ENCODE results near the gene CUL5.

The CUL5 gene

DNA sequence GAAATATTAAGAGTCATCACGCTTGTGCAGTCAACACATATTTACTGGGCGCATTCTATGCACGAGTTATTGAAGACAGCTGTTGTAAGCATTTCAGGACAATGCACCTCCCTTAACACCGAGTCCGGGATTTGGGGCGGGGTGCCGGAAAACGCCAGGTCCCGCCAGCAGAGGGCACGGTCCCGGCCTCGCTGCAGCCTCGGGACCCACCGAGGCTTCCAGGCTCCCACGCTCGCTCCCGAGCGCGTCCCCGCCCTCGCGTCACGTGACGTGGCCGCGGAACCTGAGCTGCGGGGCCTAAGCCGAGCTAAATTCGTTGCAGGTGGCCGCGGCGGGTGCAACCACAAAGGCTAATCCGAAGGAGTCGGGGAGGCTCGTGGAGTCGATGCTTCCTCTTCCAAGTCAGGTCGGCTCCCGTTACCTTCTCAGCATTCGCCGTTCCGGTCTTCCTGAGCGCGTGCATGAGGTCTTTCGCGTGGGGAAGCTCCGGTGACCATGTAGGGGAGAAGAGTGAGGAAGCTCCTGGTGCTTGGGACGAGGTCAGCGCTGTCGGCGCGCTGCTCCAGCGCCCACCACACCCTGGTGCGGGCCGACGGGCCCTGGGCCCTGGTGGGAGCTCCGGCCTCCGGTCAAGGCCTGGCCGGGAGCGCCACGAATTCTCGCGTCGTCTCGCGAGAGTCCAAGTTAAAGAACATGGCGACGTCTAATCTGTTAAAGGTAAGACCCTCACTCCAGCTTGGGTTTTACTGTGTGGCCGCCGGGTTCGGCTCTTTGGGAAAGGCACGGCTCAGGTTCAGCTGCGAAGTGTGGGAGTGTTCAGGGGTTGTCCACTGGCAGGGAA lies at the start of gene CUL5:
Gene CUL5 (plus strand): TSS at position 243 of the 841 bp plus-strand sequence. CDS start 451 bp downstream, at position 694.
- DNase-seq: peak; percentile 95

GRCh38 chr11:107961480-107961879 lies 47.2 kb upstream of the CUL5 start:
- no peak for DNase-seq

DNA sequence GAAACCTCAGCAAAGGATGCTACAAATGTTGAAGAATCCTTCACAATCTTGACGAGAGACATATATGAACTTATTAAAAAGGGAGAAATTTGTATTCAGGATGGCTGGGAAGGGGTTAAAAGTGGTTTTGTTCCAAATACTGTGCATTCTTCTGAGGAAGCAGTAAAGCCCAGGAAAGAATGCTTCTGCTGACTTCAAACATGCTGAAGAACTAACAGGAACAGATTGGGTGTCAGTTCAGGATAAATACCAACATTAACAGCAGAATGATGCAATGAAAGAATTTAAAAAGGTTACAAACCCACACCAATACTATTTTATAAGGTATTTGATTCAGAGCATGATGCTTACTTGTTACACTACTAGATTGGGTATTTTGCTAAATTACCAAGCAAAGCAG lies 46.5 kb upstream of the CUL5 start:
- no peak for DNase-seq

GRCh38 chr11:107963091-107963490 lies 45.6 kb upstream of the CUL5 start:
- DNase-seq: no peak

GRCh38 chr11:107969219-107969618 lies 39.5 kb upstream of the CUL5 start:
- DNase-seq: no peak

DNA sequence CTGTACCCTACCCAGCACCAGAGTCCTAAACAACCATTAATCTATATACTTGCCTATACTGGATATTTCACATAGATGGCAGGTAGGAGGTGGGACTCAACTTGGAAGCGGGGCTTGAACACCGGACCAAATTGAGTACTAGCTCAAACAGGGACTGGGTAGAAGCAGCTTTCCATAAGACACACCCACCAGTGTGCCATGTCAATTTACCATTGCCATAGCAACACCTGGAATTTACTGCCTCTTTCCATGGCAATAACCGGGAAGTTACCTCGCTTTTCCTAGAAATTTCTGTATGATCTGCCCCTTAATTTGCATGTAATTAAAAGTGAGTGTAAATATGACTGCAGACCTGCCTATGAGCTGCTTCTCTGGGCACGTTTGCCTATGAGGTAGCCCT lies 38.6 kb upstream of the CUL5 start:
- no peak for DNase-seq

- no peak for DNase-seq
Observed at GRCh38 chr11:107973641-107974040, 35.1 kb upstream of the CUL5 start.

DNA sequence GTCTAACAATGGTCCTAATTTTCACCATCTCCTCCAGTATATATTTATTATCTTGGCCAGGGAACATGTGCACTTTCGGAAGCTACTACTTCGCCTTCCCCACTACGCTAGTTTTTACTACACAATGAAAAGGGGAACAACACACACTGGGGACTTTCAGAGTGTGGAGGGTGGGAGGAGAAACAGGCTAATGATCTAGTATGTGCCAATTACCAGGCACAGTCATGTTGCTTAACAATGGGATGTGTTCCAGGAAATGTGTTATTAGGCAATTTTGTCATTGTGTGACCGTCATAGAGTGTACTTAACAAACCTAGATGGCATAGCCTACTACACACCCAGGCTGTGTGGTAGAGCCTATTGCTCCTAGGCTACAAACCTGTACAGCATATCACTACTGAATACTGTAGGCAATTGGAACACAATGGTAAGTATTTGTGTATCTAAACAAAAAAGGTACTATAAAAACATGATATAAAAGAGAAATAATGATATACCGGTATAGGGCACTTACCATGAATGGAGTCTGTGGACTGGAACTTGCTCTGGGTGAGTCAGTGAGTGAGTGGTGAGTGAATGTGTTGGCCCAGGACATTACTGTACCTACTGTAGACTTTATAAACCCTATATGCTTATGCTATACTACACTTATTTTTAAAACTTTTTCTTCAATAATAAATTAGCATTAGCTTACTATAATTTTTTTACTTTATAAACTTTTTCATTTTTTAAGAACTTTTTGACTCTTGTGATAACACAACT lies 20.1 kb upstream of the CUL5 start:
- no peak for DNase-seq

DNA sequence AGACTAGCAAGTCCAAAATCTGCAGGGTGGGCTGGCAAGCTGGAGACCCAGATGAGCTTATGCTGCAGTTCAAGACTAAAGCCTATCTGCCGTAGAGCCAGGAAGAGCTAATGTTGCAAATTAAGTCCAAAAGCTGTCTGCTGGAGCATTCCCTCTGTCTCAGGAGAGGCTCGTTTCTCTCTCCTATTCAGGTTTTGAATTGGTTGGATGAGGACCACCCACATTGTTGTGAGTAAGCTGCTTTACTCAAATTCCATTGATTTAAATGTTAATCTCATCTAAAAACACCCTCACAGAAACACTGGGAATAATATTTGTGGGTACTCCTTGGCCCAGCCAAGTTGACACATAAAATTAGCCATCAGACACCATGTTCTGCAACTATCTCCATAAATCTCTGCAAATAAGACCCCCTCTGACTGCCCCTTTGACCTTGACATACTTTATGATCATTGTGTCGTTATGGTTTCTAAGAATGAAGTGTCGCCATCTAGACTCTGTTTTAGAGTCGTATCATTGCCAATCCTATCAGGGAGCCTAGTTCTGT lies 16.8 kb upstream of the CUL5 start:
- no peak for DNase-seq

DNA sequence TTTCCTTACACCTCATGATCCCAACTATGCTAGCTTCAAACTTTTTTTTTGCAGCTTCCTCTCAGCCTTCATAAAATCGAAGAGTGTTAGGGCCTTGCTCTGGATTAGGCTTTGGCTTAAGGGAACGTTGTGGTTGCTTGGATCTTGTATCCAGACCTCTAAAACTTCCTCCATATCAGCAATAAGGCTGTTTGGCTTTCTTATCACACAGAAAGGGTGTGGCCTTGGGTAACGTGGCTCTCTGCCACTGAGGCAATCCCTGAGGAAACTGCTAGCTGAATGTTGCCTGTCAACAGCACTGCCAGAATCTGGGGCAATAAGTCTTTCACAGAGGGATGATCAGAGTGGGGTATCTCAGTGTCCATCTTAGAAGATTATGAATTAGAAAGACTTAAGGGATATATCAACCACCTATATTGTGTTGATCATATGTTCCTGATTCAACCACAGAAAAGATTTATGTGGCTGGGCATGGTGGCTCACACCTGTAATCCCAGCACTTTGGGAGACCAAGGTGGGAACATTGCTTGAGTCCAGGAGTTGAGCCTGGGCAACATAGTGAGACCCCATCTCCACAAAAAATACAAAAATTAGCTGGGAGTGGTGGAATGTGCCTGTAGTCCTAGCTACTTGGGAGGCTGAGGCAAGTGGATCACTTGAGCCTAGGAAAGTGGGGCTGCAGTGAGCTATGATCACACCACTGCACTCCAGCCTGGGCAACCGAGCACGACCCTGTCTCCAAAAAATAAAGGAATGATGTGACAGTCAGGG lies 12.5 kb upstream of the CUL5 start:
- DNase-seq: no peak

DNA sequence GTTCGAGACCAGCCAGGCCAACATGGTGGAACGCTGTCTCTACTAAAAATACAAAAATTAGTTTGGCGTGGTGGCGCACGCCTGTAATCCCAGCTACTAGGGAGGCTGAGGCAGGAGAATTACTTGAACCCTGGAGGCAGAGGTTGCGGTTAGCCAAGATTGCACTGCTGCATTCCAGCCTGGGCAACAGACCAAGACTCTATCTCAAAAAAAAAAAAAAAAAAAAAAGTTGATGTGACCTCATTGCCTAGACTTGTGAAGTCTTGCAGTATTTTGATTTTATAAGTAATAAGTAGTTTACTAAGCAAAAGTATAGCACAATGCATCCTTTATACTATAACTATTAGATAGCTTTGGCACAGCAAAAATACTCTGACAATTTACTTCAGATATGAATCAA lies 9.9 kb upstream of the CUL5 start:
- DNase-seq: no peak

- DNase-seq: peak; percentile 22
Observed at GRCh38 chr11:107999759-108000455, 8.8 kb upstream of the CUL5 start.

DNA sequence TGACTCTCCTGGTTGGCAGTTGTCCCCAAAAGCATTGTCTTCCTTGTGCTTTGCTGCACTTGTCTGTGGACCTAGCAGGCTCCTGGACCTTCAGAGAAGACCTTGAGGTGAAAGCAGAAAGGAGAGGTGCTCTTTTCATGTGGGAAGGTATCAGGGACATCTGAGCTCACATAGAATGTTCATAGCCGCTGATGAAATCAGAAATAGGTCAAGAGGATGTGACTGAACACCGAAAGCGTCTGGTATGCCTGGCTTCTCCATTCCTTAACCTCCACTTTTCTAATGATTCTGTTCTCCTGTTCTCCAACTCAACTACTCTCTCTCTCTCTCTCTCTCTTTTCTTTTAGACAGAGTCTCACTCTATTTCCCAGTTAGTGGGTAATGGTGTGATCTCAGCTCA lies 6.2 kb upstream of the CUL5 start:
- DNase-seq: no peak

DNA sequence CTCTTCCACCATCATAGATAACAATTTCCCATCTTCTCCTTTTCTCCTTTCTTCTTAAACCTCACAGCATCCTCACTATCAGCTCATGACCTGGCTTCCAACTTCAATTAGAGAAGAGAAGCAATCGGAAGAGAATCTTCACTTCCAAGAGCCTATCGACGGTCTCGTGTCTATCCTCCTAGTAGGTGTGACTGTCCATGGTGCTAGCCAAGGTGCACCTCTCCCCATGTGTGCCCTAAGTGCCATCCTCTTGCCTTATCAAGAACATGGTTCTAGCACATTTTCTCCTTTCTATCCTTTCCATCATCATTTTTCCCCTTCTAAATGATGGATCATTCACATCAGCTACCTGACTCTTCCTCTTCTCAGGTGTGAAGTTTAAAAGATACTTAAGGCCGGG lies 5.1 kb upstream of the CUL5 start:
- DNase-seq: no peak

GRCh38 chr11:108007819-108008218 lies 879 bp upstream of the CUL5 start:
- no peak for DNase-seq

DNA sequence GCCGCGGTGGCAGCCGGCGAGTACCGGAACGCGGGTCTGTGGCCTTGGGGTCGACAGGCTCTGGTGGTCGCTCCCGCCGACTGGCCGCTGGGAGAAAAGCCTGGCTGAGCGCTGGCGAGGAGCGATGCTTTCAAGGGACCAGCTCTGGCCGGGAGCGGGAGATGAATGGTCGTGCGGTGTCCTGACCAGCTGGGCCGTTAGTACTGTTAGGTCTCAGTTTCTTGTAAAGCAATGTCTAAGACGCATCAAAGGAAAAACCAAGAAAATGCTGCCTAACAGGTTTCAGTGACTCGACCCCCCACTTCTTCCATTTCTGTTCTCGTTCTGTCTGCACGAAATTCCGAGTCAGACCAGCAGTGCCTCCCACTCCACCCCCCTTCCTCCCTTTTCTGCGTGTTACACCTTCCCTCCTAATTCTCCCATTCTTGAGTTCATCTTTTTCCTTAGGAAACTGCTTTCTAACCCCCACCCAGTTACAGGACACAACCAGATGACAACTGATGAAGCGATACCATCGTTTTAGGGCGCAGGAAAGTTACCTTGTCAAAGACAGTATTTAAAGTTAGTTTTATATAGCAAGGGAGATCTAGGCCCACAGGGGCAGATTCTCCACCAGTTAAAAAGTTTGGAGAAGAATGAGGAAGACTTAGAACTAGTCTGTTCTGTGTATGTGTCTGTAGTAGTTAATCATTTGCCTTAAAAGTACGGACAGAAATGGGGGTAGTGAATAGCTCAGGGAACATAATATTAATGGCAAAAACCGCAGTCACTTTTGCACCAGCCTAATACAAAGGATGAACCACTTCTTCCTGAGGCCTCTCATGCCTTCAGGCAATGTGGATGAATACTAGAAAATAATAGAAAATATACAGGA lies 1.0 kb downstream of the CUL5 start:
- no peak for DNase-seq

GRCh38 chr11:108012139-108012725 lies 3.5 kb downstream of the CUL5 start:
- no peak for DNase-seq

DNA sequence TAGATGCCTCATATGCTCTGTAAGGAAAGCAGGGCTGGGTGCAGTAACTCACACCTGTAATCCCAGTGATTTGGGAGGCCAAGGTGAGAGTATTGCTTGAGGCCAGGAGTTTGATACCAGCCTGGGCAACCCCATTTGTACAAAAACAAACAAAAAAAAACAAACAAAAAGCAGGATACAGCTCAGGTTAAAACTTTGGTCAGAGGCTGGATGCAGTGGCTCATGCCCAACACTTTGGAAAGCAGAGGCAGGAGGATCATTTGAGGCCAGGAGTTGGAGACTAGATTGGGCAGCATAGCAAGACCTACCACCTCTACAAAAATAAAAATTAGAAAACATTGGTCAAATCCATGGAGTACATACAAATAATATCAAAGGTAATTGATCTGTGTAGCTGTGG lies 7.9 kb downstream of the CUL5 start:
- no peak for DNase-seq

DNA sequence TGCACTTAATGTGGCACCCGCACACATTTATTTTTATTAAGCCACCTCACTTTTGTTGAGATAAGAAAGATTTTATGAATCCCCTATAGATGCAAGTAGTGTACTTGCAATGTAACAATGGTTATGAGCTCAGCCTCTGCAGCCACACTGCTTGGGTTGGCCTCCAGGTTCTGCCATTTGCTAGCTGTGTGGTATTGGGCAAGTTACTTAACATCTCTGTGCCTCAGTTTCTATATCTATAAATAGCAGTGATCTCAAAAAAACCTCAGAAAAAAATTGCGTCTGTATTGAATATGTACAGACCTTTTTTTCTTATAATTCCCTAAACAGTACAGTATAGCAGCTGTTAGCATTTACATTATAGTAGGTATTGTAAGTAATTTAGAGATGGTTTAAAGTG lies 10.0 kb downstream of the CUL5 start:
- DNase-seq: no peak

DNA sequence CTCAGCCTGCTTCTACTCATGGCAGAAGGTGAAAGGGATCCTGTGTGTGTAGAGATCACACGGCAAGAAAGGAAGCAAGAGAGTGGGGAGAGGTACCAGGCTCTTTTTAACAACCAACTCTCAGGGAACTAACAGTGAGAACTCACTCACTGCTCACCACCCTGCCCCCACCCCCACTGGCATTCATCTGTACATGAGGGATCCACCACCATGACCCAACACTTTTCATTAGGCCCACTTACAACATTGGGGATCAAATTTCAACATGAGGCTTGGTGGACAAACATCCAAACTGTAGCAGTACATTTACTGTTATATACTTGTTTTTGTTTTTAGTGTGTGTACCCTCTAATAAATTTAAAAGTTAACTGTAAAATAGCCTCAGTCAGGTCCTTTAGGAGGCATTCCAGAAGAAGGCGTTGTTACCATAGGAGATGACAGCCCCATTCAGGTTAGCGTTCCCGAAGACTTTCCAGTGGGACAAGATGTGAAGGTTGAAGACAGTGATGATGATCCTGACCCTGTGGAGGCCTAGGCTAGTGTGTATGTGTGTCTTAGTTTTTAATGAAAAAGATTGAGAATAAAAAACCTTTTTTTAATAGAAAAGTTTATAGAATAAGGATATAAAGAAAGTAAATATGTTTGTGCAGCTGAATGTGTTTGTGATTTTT lies 11.3 kb downstream of the CUL5 start:
- no peak for DNase-seq

Data from femur (tissue), 1 donor.